ENCODE data around the gene TTC32. TPM values are rescaled to one million over a fixed set of nuclear protein-coding genes. Genes with fewer than 3 reads are reported as not detected.

Gene TTC32
- total RNA-seq, 1 donor from 2014 or later, result 16.1 TPM

GRCh38 chr2:19914266-19914975, 12.6 kb upstream of the TTC32 start:
- no peak for DNase-seq (ENCODE audit: extremely low spot score, unreplicated experiment)
- H3K27me3 Mint-ChIP-seq (ENCODE audit: unreplicated experiment), result no peaks in the 10 kb centered on the region
- peaks cover 38% of the 10 kb centered on the region for H3K4me1 Mint-ChIP-seq (ENCODE audit: unreplicated experiment)
- peak overlapping the region; percentile 36 for H3K27ac Mint-ChIP-seq (ENCODE audit: unreplicated experiment)
- peaks cover 8% of the 10 kb centered on the region for H3K36me3 Mint-ChIP-seq (ENCODE audit: unreplicated experiment)
- H3K9me3 Mint-ChIP-seq (ENCODE audit: unreplicated experiment), result peaks cover 1% of the 10 kb centered on the region
- H3K4me3 Mint-ChIP-seq (ENCODE audit: unreplicated experiment), result no peak overlapping the region
- no peak for TF ChIP-seq CTCF (IDR thresholded peaks at IDR 0.05)

GRCh38 chr2:19911808-19912509, 10.2 kb upstream of the TTC32 start:
- Mint-ChIP-seq H3K4me3 (ENCODE audit: unreplicated experiment) (no peak overlapping the region), H3K27ac (ENCODE audit: unreplicated experiment) (peak overlapping the region; percentile 85)

DNA sequence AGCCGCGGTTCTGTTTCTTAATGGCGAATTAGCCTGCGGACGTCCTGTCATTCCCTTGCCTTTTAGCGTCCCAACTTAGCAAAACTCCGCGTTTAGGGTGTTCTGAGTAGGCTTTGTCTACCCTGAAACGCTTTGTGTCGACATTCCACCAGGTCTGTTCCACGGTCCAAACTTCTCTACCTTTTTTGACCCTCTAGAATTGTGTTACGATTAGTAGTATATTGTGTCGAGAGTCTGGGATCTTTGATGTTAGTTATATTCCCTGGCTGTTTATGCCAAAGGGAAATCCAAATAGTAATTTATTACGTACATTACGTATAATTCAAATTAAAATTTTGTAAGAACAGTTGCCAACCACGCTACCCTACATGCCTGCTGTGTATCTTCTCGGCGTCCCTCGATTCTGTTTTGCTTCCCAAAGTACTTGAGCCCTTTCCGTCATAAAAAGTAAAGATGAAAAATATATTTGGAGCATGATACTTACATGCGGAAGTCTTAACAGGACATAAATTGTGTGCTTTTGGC, 495 bp upstream of the TTC32 start:
- no peak for TF ChIP-seq CTCF (IDR thresholded peaks at IDR 0.05)
- Mint-ChIP-seq H3K27ac (ENCODE audit: unreplicated experiment) (peak overlapping the region; percentile 100), H3K27me3 (ENCODE audit: unreplicated experiment) (no peaks in the 10 kb centered on the region), H3K9me3 (ENCODE audit: unreplicated experiment) (no peaks in the 10 kb centered on the region), H3K36me3 (ENCODE audit: unreplicated experiment) (peaks cover 4% of the 10 kb centered on the region), H3K4me3 (ENCODE audit: unreplicated experiment) (peak overlapping the region; percentile 95), H3K4me1 (ENCODE audit: unreplicated experiment) (peaks cover 38% of the 10 kb centered on the region)
- DNase-seq (ENCODE audit: extremely low spot score, unreplicated experiment), result no peak

More at GRCh38 chr2:19911808-19912509, 10.2 kb upstream of the TTC32 start:
- Mint-ChIP-seq H3K4me1 (ENCODE audit: unreplicated experiment) (peaks cover 38% of the 10 kb centered on the region), H3K27me3 (ENCODE audit: unreplicated experiment) (no peaks in the 10 kb centered on the region), H3K9me3 (ENCODE audit: unreplicated experiment) (no peaks in the 10 kb centered on the region), H3K36me3 (ENCODE audit: unreplicated experiment) (peaks cover 7% of the 10 kb centered on the region)
- no peak for DNase-seq (ENCODE audit: extremely low spot score, unreplicated experiment)
- no peak for TF ChIP-seq CTCF (IDR thresholded peaks at IDR 0.05)

- Mint-ChIP-seq H3K27ac (ENCODE audit: unreplicated experiment) (peak overlapping the region; percentile 100), H3K4me1 (ENCODE audit: unreplicated experiment) (peaks cover 45% of the 10 kb centered on the region), H3K9me3 (ENCODE audit: unreplicated experiment) (no peaks in the 10 kb centered on the region), H3K4me3 (ENCODE audit: unreplicated experiment) (peak overlapping the region; percentile 95), H3K27me3 (ENCODE audit: unreplicated experiment) (no peaks in the 10 kb centered on the region), H3K36me3 (ENCODE audit: unreplicated experiment) (peaks cover 4% of the 10 kb centered on the region)
- no peak for DNase-seq (ENCODE audit: extremely low spot score, unreplicated experiment)
- no peak for TF ChIP-seq CTCF (IDR thresholded peaks at IDR 0.05)
These were observed 797 bp downstream of the TTC32 start for GRCh38 chr2:19900931-19901441.

All from osteocyte (in vitro differentiated cells).